Measurements from ENCODE around the gene ABCB10.
"Not testable (repeated sequence)": the region's sequence is repeated elsewhere in the genome, so short reads cannot be mapped to it uniquely, and the experiment has no call there.

ABCB10 gene

DNA sequence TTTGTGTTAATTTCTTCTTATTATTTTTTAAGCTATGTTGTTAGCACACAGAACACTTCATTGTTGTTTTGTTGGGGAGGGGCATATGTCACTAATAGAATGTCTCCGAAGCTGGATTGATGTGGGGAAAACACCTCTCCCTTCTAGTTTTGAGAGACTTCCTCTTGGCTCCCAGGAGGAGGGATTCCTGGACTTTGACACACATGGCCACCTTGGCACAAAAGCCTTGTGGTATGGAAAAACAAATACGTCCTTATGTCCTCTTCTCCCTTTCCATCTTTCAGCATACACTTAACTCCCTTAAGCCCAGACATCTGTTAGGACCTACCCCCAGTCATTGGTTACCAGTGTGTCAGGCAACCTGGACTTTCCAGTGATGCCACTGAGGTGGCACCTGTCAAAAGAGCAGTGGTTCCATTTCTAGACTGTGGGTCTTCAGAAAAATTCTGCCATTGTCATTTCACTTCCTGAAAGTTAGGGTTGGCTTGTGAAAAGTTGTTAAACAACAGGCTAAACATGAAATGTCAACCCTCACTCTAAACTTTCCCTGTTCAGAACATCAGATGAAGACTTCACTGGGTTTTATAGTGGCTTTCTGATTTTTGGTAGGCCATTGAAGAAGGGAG, 12.5 kb upstream of the ABCB10 start:
- DNase-seq (ENCODE audit: low spot score) = no peak

DNA sequence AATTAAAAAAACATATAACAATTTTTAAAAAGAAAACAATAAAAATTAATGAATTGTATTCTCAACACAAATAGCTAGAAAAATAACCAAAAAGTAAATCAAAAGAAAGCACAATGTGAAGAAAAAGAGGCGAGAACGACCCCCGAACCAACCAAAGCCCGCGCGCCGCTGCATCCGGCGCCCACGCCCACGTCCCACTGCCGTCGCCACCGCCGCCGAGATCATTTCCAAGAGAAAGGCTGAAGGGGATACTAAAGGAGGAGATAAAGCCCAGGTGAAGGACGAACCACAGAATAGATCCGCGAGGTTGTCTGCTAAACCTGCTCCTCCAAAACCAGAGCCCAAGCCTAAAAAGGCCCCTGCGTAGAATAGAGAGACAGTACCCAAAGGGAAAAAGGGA, 11.8 kb upstream of the ABCB10 start:
- no peak for DNase-seq (ENCODE audit: low spot score)

DNA sequence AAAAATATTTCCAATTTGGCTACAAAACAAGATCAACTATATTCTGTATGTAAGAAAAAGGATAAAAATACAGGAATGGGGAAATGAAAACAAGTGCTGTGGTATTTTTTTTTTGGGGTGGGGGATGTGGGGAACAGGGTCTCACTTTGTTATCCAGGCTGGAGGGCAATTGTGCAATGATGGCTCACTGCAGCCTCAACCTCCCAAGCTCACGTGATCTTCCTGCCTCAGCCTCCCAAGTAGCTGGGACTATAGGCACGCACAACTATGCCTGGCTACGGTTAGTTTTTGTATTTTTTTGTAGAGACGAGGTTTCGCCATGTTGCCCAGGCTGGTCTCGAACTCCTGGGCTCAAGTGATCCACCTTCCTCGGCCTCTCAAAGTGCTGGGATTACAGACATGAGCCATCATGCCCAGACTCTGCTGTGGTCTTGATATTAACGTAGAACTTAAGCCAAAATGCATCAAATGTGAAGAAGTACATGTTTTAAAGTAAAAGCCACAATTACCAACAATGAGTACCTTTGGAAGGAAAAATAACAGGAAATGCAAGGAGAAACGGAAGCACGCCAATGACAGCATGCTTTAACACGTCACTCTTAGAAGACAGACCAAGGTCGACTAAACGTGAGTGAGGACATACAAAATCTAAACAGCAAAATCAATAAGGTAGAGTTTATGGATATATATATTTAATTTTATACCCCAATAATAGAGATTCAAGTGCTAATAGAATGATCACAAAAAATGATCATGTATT, 8.8 kb upstream of the ABCB10 start:
- no peak for DNase-seq (ENCODE audit: low spot score)

DNA sequence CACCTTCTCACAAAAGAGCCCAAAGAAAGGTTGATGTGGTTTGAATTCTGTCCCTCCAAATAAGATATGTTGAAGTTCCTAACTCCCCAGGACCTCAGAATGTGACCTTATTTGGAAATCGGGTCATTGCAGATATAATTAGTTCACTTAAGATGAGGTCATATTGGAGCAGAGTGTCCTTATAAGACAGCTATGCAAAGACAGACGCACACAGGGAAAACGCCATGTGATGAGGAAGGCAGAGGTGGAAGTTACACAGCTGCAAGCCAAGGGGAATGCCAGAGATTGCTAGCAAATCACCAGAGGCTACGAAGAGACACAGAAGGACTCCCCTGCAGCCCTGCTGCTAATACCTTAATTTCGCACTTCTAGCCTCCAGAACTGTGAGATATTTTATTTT, 5.2 kb upstream of the ABCB10 start:
- DNase-seq (ENCODE audit: low spot score) = no peak

DNA sequence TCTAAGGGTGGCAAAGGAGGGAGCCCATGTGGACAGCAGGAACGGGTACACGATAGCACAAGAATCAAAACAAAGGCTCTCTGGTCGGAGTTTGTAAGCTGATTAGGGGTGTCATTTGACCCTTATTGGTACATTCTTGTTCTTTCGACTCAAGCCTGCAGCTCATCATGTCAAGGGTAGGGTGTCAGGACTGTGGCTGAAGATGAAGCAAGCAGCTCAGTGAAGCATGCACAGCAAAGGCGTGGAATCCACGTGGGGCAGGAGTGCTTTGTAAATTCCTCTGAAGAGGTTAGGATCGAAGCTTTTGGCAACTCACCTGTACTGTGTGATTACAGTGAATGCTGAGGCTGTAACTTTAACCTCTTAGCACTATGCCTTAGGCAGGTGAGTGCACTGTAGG, 4.7 kb upstream of the ABCB10 start:
- DNase-seq (ENCODE audit: low spot score) = no peak

DNA sequence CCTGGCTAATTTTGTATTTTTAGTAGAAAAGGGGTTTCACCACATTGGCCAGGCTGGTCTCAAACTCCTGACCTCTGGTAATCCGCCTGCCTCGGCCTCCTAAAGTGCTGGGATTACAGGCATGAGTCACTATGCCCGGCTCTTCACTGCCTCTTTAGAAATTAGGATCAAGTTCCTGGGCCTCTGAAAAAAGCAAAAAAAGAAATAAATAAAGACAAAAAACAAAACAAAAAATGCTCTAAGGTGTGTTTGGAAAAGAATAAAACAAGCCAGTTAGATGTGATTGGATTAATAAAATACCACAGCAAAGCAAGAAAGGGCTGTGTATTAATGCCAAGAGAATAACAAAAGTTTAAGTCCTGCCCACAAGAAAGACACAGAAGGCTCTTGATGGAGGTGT, 4.2 kb upstream of the ABCB10 start:
- DNase-seq (ENCODE audit: low spot score) = no peak

DNA sequence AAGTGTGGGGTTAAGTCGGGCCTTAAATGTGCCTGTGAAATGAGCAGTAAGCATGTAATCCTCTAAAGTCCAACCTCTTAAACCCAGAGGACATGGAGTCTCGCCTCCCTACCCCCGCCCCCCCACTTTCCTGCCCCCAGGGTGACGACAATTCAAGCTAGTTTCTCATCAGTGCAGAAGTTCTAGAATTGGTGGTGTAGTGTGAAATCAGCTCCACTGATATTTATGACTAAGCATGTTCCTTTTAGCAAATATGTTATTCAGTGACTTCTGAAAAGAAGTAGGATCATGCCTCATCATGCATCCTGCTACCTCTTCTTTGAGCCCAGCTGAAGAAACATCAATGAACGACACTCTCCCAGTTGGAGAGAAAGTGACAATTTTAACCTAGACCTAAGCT, 2.6 kb upstream of the ABCB10 start:
- DNase-seq (ENCODE audit: low spot score) = no peak

DNA sequence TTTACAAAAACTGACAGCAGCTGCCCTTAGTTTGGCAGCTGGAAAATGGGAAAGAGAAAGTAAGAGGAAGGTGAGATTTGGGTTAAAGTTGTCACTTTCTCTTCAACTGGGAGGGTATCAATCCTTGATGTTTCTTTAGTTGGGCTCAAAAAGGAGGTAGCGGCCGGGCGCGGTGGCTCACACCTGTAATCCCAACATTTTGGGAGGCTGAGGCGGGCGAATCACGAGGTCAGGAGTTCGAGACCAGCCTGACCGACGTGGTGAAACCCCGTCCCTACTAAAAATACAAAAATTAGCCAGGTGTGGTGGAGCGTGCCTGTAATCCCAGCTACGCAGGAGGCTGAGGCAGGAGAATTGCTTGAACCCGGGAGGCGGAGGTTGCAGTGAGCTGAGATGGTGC, 1.6 kb upstream of the ABCB10 start:
- DNase-seq (ENCODE audit: low spot score) = not testable (repeated sequence)

DNA sequence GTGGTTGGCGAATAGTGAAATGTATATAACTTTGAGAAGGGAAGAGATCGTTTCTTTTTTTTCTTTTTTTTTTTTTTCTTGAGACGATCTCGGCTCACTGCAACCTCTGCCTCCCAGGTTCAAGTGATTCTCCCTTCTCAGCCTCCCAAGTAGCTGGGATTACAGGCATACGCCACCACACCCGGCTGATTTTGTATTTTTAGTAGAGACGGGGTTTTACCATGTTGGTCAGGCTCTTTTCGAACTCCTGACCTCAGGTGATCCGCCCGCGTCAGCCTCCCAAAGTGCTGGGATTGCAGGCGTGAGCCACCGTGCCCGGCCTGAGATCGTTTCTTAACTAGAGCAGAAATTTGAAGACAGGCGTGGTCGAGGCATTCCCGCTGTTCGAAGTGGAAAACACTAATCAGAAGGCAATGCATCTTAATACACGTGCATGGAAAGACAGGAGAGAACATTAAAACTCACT, 862 bp upstream of the ABCB10 start:
- not testable (repeated sequence) for DNase-seq (ENCODE audit: low spot score)

DNA sequence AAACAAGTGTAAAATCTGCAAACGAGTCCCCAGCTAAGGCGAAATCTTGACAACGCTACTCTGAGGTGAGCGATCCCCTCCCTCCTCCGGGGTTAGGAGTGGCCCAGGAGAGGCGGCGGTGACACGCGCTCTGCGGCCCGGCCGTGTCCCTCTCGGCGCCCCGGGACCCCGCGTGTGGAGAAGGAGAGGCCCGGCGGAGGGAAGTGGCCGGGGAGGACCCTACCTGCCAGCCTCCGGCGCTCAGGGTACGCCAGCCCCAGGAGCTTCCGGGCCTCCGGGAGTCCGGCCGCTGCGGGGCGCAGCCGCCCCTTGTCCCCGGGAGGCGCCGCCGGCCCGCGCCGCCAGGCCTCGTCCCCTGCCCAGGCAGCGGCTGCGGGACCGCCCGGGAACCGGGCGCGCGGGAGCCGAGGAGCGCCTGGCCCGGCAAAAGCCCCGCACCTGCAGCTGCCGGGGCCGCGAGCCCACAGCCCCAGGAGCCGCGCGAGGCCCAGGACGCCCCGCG, 543 bp downstream of the ABCB10 start:
- peak; percentile 31 for DNase-seq (ENCODE audit: low spot score)

DNA sequence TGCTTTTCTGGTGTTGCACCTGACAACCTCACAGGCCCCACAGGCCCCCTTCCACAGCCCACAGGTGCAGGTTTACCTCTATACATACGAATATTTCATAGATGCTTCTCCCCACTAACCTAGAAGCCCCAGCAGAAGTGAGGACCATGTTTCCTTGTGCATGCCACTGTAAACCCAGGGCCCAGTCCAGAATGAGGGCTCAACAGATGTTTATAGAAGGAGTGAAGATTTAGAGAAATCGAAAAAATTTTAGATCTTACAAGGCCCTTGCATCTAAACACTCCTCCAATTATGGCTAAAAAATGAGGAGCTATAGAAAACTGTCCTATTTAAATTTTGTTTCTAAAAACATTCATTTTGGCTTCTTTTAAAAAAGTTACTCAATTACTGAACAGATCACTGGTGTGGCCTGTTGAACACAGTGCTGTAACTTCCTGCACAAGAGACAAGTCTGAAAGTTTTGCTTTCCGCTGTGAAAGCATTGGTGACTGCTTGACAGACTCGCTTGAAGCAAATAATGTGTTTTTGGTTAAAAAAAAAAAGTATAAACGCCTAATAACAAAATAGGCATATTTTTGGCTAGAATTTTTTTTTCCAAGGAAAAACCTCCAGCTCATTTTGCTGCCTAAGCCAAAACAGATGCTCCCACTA, 1.2 kb downstream of the ABCB10 start:
- DNase-seq (ENCODE audit: low spot score) = peak; percentile 58

DNA sequence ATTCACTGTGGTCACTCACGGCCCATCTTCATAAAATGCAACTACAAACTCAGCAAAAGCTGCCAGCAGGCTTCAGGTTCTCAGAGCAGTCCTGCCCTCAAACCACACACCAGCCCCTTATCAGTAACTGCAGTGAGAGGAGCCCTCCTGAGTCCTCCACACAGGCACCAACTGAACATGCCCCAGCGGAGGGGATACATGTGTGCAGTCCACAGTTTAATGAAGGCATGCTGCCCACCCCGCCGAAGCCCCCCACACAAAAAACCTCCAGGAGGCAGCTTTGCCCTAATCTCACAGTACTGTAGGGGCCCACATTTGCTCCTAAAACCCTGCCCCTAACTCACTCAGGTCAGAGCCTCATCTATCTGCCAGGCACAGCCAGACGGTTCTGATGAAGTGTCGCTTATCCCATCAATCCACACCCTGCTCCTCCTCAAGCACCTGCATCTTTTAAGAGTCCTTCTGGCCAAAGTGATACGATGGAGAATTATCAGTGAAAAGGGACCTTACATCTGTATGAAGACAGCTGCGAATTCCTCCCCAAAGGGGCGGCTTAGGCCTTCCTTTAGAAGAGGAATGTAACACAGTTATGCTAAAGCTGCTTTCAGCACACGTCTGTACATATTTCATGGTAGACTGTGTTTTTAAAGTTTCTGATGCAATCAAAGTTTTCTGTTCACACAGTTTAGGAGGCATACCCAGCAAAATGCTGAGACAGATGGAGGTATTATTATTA, 3.5 kb downstream of the ABCB10 start:
- no peak for DNase-seq (ENCODE audit: low spot score)

DNA sequence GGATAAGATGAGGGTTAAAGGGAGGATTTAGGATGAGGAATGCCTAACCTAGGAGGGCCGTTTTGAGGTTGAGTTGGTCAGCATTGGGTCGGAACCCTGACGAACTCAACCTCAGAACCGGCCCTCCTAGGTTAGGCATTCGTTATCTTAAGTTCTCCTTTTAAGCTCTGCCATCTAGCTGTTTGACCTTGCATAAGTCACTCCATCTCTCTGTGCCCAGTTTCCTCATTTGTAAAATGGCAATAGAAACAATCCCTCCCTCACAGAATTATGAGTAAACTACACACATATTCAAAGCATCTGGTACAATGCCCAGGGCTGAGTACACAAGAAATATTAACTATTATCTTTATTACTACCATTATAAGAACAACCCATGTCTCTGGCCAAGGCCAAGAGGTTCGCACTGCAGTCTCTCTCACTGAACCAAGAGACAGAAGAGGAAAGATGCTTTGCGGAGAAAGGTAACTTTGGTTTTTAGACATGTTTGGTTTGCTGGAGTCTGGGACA, 4.8 kb downstream of the ABCB10 start:
- no peak for DNase-seq (ENCODE audit: low spot score)

DNA sequence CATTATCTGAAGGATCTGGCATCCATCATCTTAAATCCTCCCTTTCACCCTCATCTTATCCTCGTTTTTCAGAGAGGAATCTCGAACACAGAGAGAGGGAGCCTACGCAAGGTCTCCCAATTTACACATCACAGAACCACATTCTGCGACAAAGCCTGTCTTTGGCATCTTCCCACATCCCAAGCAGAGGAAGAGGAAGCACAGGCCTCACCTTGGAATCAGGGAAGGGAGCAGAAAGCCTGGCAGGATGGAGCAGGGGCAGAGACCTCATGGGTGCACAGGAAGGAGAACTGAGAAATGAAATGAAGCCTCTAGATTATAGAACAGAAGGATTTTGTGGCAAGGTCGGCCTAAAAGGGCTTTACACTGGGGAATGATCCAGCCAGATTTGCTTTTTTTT, 5.8 kb downstream of the ABCB10 start:
- no peak for DNase-seq (ENCODE audit: low spot score)

DNA sequence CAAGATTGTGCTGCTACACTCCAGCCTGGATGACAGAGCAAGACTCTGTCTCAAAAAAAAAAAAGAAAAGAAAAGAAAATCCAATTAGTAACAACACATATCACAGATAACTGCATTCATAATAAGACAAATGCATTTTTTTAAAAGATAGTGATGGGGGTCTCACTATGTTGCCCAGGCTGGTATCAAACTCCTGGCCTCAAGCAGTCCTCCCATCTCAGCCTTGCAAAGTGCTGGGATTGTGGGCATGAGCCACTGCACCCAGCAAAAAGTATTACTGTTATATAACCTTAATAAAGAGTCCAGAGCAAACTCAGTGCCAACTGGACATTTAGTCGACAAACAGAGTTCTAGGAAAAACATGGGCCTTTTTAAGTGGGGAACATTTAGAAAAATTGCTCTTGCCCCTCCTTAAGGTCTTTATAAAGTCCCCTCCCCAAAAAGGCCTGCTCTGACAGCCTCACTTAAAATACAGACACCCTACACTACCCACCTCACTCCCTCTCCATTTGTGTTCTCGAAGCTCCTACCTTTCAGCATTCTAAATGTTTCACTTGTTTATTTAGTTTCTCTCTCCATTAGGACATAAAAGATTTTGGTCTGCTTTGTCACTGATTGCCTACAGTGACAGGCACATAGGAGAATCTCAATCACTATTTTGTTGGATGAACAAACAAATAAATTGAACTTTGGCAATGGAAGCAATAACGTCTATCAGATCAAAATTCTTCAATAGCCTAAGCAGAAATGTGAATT, 7.5 kb downstream of the ABCB10 start:
- DNase-seq (ENCODE audit: low spot score) = no peak

DNA sequence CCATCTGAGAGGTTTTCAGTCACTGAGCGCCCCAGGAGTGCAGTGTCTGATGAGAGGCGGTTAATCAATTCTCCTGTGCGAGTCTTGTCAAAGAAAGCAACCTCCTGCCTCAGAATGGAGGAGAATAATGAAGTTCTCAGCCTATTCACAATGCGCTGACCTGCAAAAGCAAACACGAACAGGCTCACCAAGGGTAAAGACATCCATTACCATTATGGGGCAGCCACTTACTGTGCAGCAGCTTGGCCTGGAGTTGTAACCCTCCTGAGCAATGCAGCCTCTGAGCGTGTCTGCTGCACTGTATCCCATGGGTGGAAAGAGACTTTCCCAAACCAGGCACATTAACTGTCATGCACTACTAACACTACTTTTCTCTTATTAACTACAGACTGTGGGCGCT, 11.0 kb downstream of the ABCB10 start:
- DNase-seq (ENCODE audit: low spot score) = no peak

DNA sequence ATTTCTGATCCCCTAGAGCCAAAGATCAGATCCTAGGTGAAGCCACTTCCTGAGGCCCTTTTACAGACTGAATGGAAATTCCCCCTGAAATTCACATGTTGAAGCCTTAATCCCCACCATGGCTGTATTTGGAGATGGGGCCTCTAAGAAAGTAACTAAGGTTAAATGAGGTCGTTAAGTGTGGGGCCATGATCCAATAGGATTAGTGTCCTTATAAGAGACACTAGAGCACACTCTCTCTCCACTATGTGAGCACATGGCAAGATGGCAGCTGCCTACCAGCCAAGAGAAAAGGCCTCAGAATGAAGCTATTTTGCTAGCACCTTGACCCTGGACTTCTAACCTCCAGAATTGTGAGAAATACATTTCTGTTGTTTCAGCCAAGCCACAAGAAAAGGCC, 13.9 kb downstream of the ABCB10 start:
- no peak for DNase-seq (ENCODE audit: low spot score)

DNA sequence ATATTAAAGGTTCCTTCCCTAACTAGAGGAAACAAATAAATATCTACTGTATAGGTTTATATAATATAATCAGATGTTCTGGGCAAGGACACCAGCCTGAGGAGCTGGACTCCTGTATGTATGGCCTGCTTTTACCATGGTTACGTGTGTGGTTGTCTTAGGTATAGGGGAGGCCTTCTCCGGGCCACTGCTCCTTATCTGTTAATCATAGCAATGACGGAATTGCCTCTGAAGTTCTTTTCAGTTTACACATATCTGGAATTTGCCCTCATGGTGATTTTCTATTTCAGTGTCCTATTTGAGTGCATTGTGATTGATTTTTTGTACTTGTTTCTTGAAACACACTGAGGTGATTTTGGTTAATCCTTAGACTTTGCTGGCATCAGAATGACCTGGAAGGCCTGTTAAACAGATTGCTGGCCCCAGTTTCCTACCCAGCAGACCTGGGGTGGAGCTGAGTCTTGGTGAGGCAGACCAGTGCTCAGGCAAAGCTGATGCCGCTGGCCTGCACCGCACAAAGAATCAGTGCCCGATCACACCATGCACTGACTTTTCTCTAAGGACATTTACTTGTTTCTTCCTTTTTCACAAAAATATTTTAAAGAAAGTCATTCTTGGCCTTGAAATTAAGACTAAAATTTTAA, 18.5 kb downstream of the ABCB10 start:
- DNase-seq (ENCODE audit: low spot score) = no peak

DNA sequence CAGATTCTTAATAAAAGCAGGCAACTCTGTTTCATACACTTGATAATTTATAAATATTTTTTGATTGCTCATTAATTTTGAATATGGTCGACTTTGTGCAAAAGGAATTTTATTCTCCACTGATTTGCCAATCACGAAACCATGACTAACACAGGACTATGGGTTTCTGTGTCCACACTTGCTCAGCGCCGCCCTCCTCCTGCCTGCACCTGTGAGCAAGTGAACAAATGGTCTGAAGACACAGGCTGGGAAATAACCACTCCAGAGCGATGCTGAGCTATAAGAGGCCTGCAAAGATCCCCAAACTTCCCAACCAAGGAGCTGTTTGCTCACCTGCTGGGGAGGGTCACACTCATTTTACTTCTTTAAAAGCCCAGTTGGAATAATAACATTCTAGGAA, 19.6 kb downstream of the ABCB10 start:
- no peak for DNase-seq (ENCODE audit: low spot score)

DNA sequence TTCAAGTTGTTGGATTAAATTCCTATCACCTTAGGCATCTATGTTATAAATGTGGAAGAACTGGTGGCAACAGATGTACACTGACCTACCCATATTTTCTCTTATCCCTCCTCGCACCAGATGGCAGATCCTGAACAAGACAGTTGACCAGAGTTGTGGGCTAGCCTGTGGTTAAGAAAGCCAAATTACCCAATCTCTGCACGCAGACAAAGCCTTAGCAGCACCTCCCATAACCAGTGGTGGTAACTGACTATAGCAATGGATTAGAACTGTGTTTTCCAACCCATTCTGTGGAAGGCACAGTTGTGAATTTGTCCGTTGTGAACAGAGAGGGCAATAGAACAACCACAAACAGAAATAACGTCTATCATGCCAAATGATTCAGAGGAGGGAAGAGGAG, 20.6 kb downstream of the ABCB10 start:
- DNase-seq (ENCODE audit: low spot score) = no peak

DNA sequence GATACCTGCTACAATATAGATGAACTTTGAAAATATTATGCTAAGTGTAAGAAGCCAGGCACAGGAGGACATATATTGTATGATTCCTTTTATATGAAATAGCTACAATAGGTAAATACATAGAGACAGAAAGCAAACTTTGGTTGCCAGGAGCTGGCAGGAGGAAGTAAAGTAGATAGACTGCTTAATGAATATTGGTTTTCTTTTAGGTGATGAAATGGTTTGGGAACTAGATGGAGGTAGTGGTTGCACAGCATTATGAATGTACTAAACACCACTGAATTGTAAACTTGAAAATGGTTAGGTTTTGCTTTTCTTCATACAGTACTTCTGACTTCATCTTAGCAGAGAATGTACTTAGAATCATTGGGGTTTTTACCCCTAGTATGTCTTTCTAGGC, 21.5 kb downstream of the ABCB10 start:
- no peak for DNase-seq (ENCODE audit: low spot score)
